ENCODE data around the gene EIF3K. TPM values are rescaled to one million over a fixed set of nuclear protein-coding genes. Genes with fewer than 3 reads are reported as not detected.

EIF3K gene
- polyA plus RNA-seq, 1 experiment = 357 TPM

DNA sequence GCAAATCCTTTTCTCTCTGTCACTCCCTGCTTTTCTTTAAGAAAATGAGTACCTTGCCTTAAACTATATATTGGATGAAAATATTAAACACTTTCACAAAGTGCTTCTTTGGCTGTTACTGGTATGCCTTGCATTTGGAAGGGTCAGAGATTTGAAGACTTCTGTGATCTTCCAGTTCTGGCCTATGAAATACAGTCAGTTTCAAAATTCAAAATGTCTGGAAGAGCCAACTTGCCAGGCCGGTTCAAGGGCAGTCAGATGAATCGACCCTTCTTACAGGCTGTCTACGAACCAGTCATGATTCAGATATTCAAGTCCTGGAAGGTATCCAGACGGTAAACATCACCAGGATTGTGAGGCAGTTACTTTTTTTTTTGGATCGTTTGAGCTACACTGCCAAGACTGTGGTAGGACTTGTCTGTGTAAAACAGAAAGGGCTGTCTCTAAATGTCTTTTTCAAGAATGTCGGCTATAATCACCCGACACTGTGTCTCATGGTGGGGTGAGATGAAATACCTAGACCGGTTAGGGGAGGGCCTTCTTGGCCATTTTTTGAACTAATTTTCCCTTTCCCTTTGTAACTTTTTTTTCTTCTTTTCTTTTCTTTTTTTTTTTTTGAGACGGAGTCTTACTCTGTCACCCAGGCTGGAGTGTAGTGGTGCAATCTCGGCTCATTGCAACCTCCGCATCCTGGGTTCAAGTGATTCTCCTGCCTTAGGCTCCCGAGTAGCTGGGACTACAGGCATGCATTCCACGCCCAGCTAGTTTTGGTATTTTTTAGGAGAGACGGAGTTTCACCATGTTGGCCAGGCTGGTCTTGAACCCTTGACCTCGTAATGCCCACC lies 39.7 kb downstream of the EIF3K start:
- peak; percentile 99 for DNase-seq (ENCODE audit: low read depth)
- Histone ChIP-seq H3K36me3 (ENCODE audit: control insufficient read depth, insufficient read depth, low read length) (peaks cover 2% of the 10 kb centered on the region; the same call in 1 of the 2 replicates), H3K4me3 (ENCODE audit: low read depth, low read length) (peak overlapping the region; percentile 3; the same call in 1 of the 2 replicates), H3K27me3 (ENCODE audit: control insufficient read depth, insufficient read depth, low read length) (no peaks in the 10 kb centered on the region)
- TF ChIP-seq, protein P1, sequence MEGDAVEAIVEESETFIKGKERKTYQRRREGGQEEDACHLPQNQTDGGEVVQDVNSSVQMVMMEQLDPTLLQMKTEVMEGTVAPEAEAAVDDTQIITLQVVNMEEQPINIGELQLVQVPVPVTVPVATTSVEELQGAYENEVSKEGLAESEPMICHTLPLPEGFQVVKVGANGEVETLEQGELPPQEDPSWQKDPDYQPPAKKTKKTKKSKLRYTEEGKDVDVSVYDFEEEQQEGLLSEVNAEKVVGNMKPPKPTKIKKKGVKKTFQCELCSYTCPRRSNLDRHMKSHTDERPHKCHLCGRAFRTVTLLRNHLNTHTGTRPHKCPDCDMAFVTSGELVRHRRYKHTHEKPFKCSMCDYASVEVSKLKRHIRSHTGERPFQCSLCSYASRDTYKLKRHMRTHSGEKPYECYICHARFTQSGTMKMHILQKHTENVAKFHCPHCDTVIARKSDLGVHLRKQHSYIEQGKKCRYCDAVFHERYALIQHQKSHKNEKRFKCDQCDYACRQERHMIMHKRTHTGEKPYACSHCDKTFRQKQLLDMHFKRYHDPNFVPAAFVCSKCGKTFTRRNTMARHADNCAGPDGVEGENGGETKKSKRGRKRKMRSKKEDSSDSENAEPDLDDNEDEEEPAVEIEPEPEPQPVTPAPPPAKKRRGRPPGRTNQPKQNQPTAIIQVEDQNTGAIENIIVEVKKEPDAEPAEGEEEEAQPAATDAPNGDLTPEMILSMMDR (IDR thresholded peaks at IDR 0.05; ENCODE audit: insufficient read depth, low read depth, low read length) = no peak
- CTCF ChIA-PET = interaction anchor here (1.0 to 1.9 kb wide), 5 partner anchors 9 to 27 kb away, joined by 3 to 4 read pairs (median 3); no protein-coding TSS in a partner anchor
- POLR2A ChIA-PET = interaction anchor here (0.5 to 1.3 kb wide), 5 partner anchors 10 to 189 kb away, joined by 3 to 11 read pairs (median 5); no protein-coding TSS in a partner anchor

DNA sequence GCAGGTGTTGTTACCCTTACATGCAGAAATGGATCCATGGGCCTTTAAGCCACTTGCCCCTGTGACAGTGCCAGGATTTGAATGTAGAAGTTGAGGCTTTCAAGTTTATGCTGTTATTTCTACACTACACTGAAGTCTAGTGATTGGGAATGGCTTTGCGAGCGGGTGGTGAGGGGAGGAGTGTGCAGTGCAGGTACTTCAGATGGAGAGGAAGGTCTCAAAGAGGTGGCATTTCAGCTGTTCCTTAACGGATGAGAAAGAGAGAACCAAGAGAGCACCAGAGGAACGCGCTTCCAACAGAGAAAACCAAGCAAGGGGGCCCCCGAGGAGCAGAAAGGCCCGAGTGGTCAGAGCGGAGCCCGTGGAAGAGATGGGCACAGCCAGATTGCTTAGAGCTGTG lies 41.7 kb downstream of the EIF3K start:
- ChIA-PET CTCF (interaction anchor here (0.6 kb wide), 2 partner anchors 11 to 26 kb away, joined by 3 to 7 read pairs; no protein-coding TSS in a partner anchor), POLR2A (interaction anchor here (0.6 to 1.1 kb wide), 2 partner anchors 169 to 171 kb away, joined by 3 to 13 read pairs; partner anchors contain the start of gene ECH1)
- no peak overlapping the region for H3K4me3 ChIP-seq (ENCODE audit: low read depth, low read length)
- H3K27me3 ChIP-seq (ENCODE audit: control insufficient read depth, insufficient read depth, low read length) = no peaks in the 10 kb centered on the region
- no peak for DNase-seq (ENCODE audit: low read depth)
- H3K36me3 ChIP-seq (ENCODE audit: control insufficient read depth, insufficient read depth, low read length) = peaks cover 2% of the 10 kb centered on the region; the same call in 1 of the 2 replicates
- TF ChIP-seq, protein P1 (IDR thresholded peaks at IDR 0.05; ENCODE audit: insufficient read depth, low read depth, low read length) = no peak

GRCh38 chr19:38661136-38661535 lies 42.1 kb downstream of the EIF3K start:
- TF ChIP-seq, protein P1 (IDR thresholded peaks at IDR 0.05; ENCODE audit: insufficient read depth, low read depth, low read length) = no peak
- DNase-seq (ENCODE audit: low read depth) = no peak
- CTCF ChIA-PET = interaction anchor here (0.8 kb wide), 1 partner anchor 27 kb away, joined by 4 read pairs; no protein-coding TSS in a partner anchor
- Histone ChIP-seq H3K36me3 (ENCODE audit: control insufficient read depth, insufficient read depth, low read length) (0 out of 2 replicates have a peak, but pooled peaks cover 2% of the 10 kb centered on the region), H3K4me3 (ENCODE audit: low read depth, low read length) (no peak overlapping the region), H3K27me3 (ENCODE audit: control insufficient read depth, insufficient read depth, low read length) (no peaks in the 10 kb centered on the region)
- POLR2A ChIA-PET = interaction anchor here (0.6 to 1.1 kb wide), 3 partner anchors 28 to 170 kb away, joined by 3 to 13 read pairs (median 3); partner anchors contain the start of gene ECH1

DNA sequence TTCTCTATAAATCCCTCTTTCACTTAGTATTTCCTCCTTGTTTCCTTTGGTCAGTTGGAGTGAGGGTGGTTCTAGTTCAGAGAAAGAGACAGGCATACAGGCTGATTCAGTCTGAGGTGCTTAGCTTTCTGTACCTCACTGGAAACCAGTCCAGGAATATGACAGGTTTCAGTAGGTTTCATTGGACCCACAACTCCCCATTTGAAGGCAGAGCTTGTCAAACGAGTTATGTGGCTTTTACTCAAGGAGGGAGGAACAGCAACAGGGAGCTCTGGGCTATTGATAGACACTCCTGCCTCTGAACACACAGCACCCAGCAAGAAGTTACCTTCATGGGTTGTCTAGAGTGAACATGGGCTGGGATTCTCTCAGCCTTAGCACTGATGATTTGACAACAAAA lies 43.0 kb downstream of the EIF3K start:
- no peak for DNase-seq (ENCODE audit: low read depth)
- CTCF ChIA-PET = interaction anchor here (1.0 kb wide), 1 partner anchor 24 kb away, joined by 3 read pairs; no protein-coding TSS in a partner anchor
- TF ChIP-seq, protein P1 (IDR thresholded peaks at IDR 0.05; ENCODE audit: insufficient read depth, low read depth, low read length) = no peak
- no peaks in the 10 kb centered on the region for H3K27me3 ChIP-seq (ENCODE audit: control insufficient read depth, insufficient read depth, low read length)
- no peak overlapping the region for H3K4me3 ChIP-seq (ENCODE audit: low read depth, low read length)
- POLR2A ChIA-PET = no interaction called here
- no peaks in the 10 kb centered on the region for H3K36me3 ChIP-seq (ENCODE audit: control insufficient read depth, insufficient read depth, low read length)

GRCh38 chr19:38662537-38663155 lies 43.7 kb downstream of the EIF3K start:
- CTCF ChIA-PET = interaction anchor here (1.0 kb wide), 1 partner anchor 24 kb away, joined by 3 read pairs; no protein-coding TSS in a partner anchor
- POLR2A ChIA-PET = no interaction called here
- TF ChIP-seq, protein P1 (IDR thresholded peaks at IDR 0.05; ENCODE audit: insufficient read depth, low read depth, low read length) = no peak

More at GRCh38 chr19:38662537-38663155, 43.7 kb downstream of the EIF3K start:
- no peak for DNase-seq (ENCODE audit: low read depth)
- H3K36me3 ChIP-seq (ENCODE audit: control insufficient read depth, insufficient read depth, low read length) = no peaks in the 10 kb centered on the region
- no peaks in the 10 kb centered on the region for H3K27me3 ChIP-seq (ENCODE audit: control insufficient read depth, insufficient read depth, low read length)
- H3K4me3 ChIP-seq (ENCODE audit: low read depth, low read length) = no peak overlapping the region

Measured in BJ (cell line).